ENCODE data around the gene GZMA.

The GZMA gene

DNA sequence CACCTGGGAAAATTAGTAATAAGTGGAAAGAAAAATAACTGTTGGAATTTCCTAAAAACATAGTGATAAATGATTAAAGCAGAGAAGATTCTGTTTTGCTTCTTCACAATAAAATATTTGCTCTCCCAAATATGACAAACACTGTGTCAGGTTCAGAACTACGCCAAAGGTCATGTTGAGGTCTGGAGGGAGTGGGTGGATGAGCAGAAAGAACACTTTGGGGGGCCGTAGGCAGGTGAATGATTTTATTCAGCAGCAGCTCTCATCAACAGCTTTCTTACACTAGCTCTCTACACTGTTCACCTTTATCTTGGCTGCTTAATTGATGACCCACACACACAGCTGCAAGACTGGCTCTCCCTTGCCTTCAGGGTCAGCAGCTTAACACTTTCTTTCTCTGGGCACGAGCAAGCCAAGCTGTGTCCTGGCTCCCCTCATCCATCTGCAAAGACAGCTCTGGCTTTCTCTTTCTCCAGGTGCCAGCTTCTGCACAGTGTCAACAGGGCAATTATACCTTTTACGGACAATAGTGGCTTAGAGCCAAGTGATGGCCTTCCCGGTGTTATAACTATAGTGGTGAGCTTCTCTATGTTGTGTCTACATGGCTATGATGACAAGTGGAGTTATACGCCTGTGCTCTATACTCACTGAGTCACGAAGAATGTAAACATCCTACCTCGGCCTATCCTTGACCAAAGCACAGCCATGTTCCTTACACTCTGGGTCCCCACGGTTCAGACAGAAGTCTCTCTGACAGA is 38.6 kb downstream of the GZMA start:
- TF ChIP-seq, protein P1, sequence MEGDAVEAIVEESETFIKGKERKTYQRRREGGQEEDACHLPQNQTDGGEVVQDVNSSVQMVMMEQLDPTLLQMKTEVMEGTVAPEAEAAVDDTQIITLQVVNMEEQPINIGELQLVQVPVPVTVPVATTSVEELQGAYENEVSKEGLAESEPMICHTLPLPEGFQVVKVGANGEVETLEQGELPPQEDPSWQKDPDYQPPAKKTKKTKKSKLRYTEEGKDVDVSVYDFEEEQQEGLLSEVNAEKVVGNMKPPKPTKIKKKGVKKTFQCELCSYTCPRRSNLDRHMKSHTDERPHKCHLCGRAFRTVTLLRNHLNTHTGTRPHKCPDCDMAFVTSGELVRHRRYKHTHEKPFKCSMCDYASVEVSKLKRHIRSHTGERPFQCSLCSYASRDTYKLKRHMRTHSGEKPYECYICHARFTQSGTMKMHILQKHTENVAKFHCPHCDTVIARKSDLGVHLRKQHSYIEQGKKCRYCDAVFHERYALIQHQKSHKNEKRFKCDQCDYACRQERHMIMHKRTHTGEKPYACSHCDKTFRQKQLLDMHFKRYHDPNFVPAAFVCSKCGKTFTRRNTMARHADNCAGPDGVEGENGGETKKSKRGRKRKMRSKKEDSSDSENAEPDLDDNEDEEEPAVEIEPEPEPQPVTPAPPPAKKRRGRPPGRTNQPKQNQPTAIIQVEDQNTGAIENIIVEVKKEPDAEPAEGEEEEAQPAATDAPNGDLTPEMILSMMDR (IDR thresholded peaks at IDR 0.05; ENCODE audit: control insufficient read depth, extremely low read depth, insufficient read depth) = no peak
- no peak overlapping the region for H3K4me3 ChIP-seq (ENCODE audit: low read depth, low read length)
- DNase-seq (ENCODE audit: low read depth) = no peak

DNA sequence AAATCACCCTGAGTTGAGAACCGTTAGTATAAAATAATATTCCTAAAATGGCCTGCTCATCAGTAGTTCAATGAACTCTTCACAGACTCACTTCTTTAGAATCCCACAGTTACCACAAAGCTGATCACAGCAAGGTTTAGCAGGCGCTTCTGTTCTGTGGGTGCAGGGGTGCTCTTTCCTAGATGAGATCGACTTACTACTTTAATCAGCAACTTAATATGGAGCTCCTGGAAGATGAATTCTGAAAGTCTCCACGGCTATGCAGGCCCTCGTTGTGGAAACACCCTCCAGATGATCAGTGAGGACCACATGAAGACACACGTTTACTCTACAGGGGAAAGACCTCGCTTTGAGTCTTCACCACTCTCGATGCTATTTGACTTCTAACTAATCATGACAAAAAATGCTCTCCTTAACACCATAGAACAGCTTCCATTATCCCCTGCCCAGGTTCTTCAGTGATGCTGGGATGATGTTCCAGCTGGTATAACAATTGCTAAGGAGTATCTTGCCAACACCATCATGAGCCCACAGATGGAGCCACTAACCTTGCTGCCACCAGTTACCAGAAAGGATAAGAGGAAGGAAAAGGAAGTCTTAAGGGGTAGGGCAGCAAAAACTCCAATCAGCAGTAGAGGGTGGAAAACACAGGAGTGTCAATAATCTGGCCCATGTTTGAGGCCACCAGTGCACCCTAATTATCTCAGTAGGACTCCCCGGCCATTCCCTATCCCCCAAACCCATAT is 39.7 kb downstream of the GZMA start:
- DNase-seq (ENCODE audit: low read depth) = no peak
- no peak overlapping the region for H3K4me3 ChIP-seq (ENCODE audit: low read depth, low read length)
- TF ChIP-seq, protein P1 (IDR thresholded peaks at IDR 0.05; ENCODE audit: control insufficient read depth, extremely low read depth, insufficient read depth) = no peak

DNA sequence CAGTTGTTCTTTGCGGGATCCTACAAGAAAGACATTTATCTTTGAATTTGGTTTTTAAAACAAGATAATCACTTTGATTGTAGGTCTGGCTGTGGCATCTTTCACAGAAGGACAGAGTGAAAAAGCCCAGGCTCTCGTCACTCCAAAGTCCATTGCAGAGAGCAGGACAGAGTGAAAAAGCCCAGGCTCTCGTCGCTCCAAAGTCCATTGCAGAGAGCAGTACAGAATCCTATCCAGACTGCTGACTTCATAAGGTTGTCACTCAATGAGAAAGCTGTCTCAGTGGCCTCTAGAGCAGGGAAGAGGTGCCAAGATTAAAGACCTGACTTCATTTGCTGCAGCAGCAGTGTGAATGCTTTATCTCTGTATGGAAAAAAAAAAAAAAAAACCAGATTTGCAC is 41.2 kb downstream of the GZMA start:
- DNase-seq (ENCODE audit: low read depth) = no peak
- TF ChIP-seq, protein P1 (IDR thresholded peaks at IDR 0.05; ENCODE audit: control insufficient read depth, extremely low read depth, insufficient read depth) = no peak
- no peak overlapping the region for H3K4me3 ChIP-seq (ENCODE audit: low read depth, low read length)

DNA sequence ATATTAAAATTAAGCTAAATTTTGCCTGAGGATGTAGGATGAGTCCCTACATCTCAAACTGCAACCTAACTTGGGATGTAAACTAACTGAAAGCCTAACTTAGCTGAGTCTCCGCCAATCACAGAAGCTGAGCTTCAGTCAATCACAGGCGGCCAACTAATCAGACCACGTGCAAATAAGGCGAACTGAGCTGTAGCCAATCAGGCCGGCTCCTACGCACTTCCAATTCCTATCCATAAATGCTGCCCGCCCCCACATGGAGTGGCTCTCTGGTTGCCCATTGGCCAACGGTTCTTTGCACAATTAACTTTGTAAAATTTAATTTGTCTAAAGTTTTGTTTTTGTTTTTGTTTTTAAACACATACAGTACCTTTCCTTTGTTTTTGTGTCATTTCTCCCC is 43.6 kb downstream of the GZMA start:
- TF ChIP-seq, protein P1 (IDR thresholded peaks at IDR 0.05; ENCODE audit: control insufficient read depth, extremely low read depth, insufficient read depth) = no peak
- DNase-seq (ENCODE audit: low read depth) = no peak
- H3K4me3 ChIP-seq (ENCODE audit: low read depth, low read length) = no peak overlapping the region

DNA sequence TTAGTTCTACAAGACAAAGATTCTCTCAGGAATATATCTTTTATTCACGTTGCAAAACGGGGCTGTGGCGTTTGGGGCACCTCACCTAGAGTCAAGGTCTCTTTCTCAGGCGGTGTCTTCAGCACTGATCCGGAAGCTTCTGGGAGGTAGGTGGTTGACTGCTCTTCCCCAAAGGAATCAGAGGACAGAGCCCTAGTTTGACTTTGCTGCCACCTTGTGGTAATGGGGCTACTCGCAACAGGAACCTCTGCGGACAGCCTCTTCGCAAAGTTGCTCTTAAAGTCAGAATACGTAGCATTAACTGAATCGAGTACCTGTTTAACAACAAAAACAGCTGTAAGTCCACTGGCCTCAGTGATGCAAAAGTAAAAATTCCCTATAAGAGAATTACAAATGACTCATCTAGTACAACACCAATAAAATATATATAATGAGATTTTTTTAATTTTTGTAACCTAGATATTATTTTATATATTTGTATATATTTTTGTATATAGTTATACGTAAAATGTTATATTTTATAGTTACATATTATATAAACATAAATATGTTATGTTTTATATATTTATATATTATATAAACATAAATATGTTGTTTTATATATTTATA is 44.2 kb downstream of the GZMA start:
- H3K4me3 ChIP-seq (ENCODE audit: low read depth, low read length) = no peak overlapping the region
- DNase-seq (ENCODE audit: low read depth) = peak; percentile 70
- TF ChIP-seq, protein P1 (IDR thresholded peaks at IDR 0.05; ENCODE audit: control insufficient read depth, extremely low read depth, insufficient read depth) = peak; percentile 98

DNA sequence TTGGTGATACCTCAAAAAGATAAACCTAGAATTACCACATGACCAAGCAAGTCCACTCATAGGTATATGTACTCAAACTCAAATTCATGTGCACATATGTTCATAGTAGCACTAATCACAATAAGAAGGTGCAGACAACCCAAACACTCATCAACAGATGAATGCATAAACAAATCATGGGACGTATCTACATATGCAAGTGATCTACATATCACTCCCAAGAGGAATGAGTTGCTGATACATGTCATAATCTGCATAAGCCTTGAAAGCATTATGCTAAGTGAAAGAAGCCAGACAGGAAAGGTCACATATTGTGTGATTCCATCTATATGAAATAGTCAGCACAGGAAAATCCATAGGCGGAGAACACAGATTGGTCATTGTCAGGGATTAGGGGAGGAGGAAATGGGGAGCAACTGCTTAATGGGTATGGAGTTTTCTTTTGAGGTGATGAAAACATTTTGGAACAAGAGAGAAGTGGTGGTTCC is 46.9 kb downstream of the GZMA start:
- TF ChIP-seq, protein P1 (IDR thresholded peaks at IDR 0.05; ENCODE audit: control insufficient read depth, extremely low read depth, insufficient read depth) = no peak
- DNase-seq (ENCODE audit: low read depth) = no peak
- H3K4me3 ChIP-seq (ENCODE audit: low read depth, low read length) = no peak overlapping the region
